Fibroblast of mammary gland (primary cell): ENCODE measurements around the gene RWDD2A.

ENCODE experiments used
- DNase-seq: peaks from one replicate; pipeline ENCODE4 v3.0.0-alpha.2; 2010; ENCODE audit warnings: low read depth
- H3K4me3 ChIP-seq: 2 replicates; pipeline ENCODE4 v1.5.1; 2011; ENCODE audit warnings: low read depth, mild to moderate bottlenecking, low read length, moderate library complexity; ENCODE audit not compliant: control insufficient read depth
- TF ChIP-seq, protein P1 (sequence below): conservative IDR thresholded peaks from 2 replicates; pipeline ENCODE4 v1.5.1; 2011; ENCODE audit warnings: low read depth, low read length, inconsistent platforms; ENCODE audit not compliant: control insufficient read depth, insufficient read depth

The RWDD2A gene

DNA sequence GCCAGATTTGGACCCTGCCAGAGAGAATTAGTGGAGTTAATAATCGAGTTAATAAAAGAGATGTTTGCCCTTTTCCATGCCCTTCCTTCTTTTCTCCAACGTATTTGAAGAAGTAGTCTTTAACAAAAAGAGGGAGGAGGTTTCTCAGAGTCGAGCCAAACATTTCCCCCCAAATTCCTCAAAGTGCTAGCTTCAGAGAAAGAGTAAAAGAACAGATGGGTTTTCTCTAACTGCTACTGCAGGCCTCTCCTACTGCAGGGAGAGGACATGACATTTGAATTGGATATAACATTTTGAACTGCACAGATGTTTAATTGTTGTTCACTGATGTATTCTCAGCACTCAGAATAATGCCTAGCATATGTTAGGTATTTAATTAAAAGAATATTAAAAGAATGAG is 25.5 kb downstream of the RWDD2A start:
- DNase-seq = no peak
- H3K4me3 ChIP-seq = no peak overlapping the region
- TF ChIP-seq, protein P1, sequence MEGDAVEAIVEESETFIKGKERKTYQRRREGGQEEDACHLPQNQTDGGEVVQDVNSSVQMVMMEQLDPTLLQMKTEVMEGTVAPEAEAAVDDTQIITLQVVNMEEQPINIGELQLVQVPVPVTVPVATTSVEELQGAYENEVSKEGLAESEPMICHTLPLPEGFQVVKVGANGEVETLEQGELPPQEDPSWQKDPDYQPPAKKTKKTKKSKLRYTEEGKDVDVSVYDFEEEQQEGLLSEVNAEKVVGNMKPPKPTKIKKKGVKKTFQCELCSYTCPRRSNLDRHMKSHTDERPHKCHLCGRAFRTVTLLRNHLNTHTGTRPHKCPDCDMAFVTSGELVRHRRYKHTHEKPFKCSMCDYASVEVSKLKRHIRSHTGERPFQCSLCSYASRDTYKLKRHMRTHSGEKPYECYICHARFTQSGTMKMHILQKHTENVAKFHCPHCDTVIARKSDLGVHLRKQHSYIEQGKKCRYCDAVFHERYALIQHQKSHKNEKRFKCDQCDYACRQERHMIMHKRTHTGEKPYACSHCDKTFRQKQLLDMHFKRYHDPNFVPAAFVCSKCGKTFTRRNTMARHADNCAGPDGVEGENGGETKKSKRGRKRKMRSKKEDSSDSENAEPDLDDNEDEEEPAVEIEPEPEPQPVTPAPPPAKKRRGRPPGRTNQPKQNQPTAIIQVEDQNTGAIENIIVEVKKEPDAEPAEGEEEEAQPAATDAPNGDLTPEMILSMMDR = no peak

- TF ChIP-seq, protein P1 = no peak
- H3K4me3 ChIP-seq = no peak overlapping the region
- DNase-seq = no peak
Observed at GRCh38 chr6:83220121-83220520, 27.0 kb downstream of the RWDD2A start.

DNA sequence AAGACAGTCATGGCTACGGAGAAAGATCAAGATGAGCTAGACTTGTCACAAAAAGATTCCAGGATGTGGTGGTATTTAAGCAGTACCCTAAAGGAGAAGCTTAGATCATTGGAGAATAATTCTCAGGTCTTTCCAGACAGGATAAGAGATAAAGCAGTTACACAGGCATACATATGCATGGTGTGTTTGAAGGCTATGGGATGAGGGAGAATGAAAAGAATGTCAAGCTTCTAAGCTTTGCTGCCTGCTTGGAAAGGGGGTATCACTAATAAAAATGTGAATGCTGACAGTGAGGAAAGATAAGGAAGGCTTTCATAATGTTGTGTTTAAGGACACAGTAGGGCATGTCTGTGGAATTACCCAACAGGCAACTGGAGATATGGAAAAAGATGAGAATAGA is 28.1 kb downstream of the RWDD2A start:
- TF ChIP-seq, protein P1 = no peak
- no peak for DNase-seq
- H3K4me3 ChIP-seq = no peak overlapping the region

DNA sequence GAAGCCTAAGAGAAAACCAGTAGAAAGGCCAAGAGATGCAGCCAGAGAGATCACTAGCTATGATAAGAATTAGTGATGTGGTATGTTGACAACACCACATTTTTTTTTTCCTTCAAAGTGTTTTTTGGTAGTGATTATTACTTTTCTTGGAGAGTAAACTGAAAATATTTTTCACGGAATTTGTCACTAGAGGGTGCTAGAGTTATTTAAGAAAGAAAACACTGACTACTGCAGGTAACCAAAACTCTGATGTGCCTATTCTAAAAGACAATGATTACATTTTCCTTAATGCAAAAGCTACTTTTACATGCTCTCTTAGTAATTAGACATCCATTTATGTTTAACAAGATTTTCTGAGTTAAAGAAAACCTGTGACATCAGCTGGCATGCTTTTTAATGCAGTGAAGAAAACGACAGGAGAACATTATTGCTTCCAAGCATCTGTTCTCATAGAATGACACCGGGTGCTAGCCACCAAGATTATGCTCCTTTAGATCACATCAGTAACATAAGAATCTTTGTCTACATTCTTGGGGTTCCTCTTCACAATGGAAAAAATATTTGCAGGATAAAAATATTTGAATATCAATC is 28.8 kb downstream of the RWDD2A start:
- TF ChIP-seq, protein P1 = peak; percentile 50
- DNase-seq = peak; percentile 60
- no peak overlapping the region for H3K4me3 ChIP-seq

DNA sequence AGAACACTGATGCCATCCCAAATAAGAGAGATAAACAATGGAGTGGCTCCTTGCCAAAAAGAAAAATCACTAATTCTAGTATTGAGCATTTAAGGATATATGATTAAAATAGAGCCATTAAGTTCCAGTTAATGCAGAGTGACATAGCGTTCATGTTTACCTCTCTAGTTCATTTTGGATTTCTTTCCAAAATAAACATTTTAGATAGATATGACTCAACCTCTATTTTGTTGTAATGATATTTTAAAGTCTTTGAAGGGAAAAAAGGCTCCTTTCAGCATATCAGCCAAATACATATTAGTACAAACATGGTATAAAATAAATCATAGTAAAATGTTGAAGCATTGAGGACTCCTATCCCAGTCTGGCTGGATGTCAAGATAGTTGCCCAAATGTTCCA is 33.4 kb downstream of the RWDD2A start:
- TF ChIP-seq, protein P1 = no peak
- DNase-seq = peak; percentile 10

DNA sequence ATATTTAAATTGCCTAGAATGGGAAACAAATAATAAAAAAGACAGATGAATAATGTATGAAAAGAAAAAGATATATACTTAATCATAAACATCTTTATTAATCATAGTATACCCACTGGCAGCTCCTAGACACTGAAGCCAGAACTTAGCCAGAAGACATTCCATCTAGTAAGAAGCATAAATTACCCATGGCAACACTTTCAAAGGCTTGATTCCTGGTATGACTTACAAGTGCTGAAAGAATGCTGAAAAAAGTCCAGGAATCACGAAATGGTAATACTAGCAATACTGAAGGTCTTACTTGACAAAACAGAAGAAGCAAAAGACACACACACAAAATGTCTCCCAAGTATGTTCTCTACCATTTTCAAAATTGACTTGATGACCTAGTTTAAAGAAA is 38.0 kb downstream of the RWDD2A start:
- peak; percentile 44 for DNase-seq
- no peak overlapping the region for H3K4me3 ChIP-seq
- TF ChIP-seq, protein P1 = no peak

More for the DNA sequence above, 33.4 kb downstream of the RWDD2A start:
- H3K4me3 ChIP-seq = no peak overlapping the region

GRCh38 chr6:83247471-83247870 is 54.3 kb downstream of the RWDD2A start:
- DNase-seq = no peak
- H3K4me3 ChIP-seq = no peak overlapping the region
- TF ChIP-seq, protein P1 = no peak
